HepG2 (cell line): ENCODE data around the gene MTFR1L. TPM values are rescaled to one million over a fixed set of nuclear protein-coding genes. Genes with fewer than 3 reads are reported as not detected.

Experiments used
- ATM ChIP-seq: fragments of 450-650 bp; IDR thresholded peaks from 2 replicates; pipeline ENCODE4 v1.7.1; 2017; ENCODE audit warnings: mild to moderate bottlenecking, borderline replicate concordance
- CCDC6 ChIP-seq: sonication (generic); formaldehyde crosslinking; IDR thresholded peaks from 2 replicates; pipeline ENCODE4 v1.8.1; 2022; ENCODE audit warnings: mild to moderate bottlenecking, missing genetic modification reagents, moderate library complexity
- FOXJ3 ChIP-seq: sonication (generic); formaldehyde crosslinking; IDR thresholded peaks from 2 replicates; pipeline ENCODE4 v1.4.0; 2020; ENCODE audit warnings: missing genetic modification reagents, mild to moderate bottlenecking, borderline replicate concordance
- HNRNPH1 ChIP-seq: fragments of 200-400 bp; formaldehyde crosslinking; optimal IDR thresholded peaks from 2 replicates; pipeline ENCODE3; 2017; ENCODE audit warnings: mild to moderate bottlenecking, low read depth, low read length
- JARID2 ChIP-seq: sonication (generic); formaldehyde crosslinking; IDR thresholded peaks from 2 replicates; pipeline ENCODE4 v1.8.1; 2023; ENCODE audit warnings: missing genetic modification reagents, inconsistent platforms; ENCODE audit not compliant: insufficient replicate concordance
- PHF5A ChIP-seq: IDR thresholded peaks from one replicate; pipeline ENCODE4 v1.6.1; 2018; ENCODE audit warnings: low read depth, missing genetic modification reagents; ENCODE audit not compliant: unreplicated experiment
- SNAI1 ChIP-seq: sonication (generic); formaldehyde crosslinking; IDR thresholded peaks from 2 replicates; pipeline ENCODE4 v1.5.0; 2020; ENCODE audit warnings: mild to moderate bottlenecking, missing genetic modification reagents, borderline replicate concordance
- ZNF253 ChIP-seq: sonication (generic); formaldehyde crosslinking; IDR thresholded peaks from 2 replicates; pipeline ENCODE4 v1.8.0; 2022; ENCODE audit warnings: mild to moderate bottlenecking, missing genetic modification reagents, borderline replicate concordance
- ZNF329 ChIP-seq: sonication (generic); formaldehyde crosslinking; IDR thresholded peaks from 2 replicates; pipeline ENCODE4 v1.9.0; 2021; ENCODE audit warnings: low read depth, mild to moderate bottlenecking, missing genetic modification reagents
- ZNF34 ChIP-seq: sonication (generic); formaldehyde crosslinking; IDR thresholded peaks from 2 replicates; pipeline ENCODE4 v1.4.0; 2020; ENCODE audit warnings: mild to moderate bottlenecking, missing genetic modification reagents, borderline replicate concordance
- polyA plus RNA-seq, 8 experiments: library from polyadenylated mRNA; depleted of rRNA in 3 of 8; stranded (reverse) in 7 of 8; unstranded in 1 of 8; fragments of >200 nt; fragmentation: Illumina TruSeq in 4 of 8; extraction: Trizol in 4 of 8; gene quantifications; 2 replicates each; pipeline versions ENCODE4 v1.2.1 to v1.2.3, GENCODE V29; 2011 to 2016; ENCODE audit warnings: low read depth in 4 of 8, missing spikeins in 1 of 8, mixed read lengths in 1 of 8; ENCODE audit not compliant: insufficient read depth in 1 of 8
- total RNA-seq, 5 experiments: library from RNA; depleted of rRNA; stranded (reverse); fragments of >200 nt; fragmentation: Illumina TruSeq; extraction: Trizol; gene quantifications; 2 replicates each; pipeline ENCODE4 v1.2.3, GENCODE V29; 2016; ENCODE audit warnings: low read depth in 1 of 5
- TF ChIP-seq, protein P1 (sequence below): IDR thresholded peaks from 2 replicates; pipeline ENCODE4 v1.6.1; 2016; ENCODE audit warnings: missing genetic modification reagents, missing compliant biosample characterization
- TF ChIP-seq, protein P2 (sequence below): sonication (generic); formaldehyde crosslinking; IDR thresholded peaks from 2 replicates; pipeline ENCODE4 v1.5.1; 2020; ENCODE audit warnings: missing genetic modification reagents, mild to moderate bottlenecking, borderline replicate concordance
- TF ChIP-seq, protein P3 (sequence below): IDR thresholded peaks from 2 replicates; pipeline ENCODE4 v1.6.1; 2016; ENCODE audit warnings: mild to moderate bottlenecking, missing biosample characterization, missing genetic modification reagents
- TF ChIP-seq, protein P4 (sequence below): sonication (generic); formaldehyde crosslinking; IDR thresholded peaks from 2 replicates; pipeline ENCODE4 v1.5.0; 2020; ENCODE audit warnings: missing genetic modification reagents
- TF ChIP-seq, protein P5 (sequence below): sonication (generic); formaldehyde crosslinking; IDR thresholded peaks from 2 replicates; pipeline ENCODE4 v1.4.0; 2020; ENCODE audit warnings: missing genetic modification reagents
- TF ChIP-seq, protein P6 (sequence below): sonication (generic); formaldehyde crosslinking; IDR thresholded peaks from 2 replicates; pipeline ENCODE4 v1.4.0; 2020; ENCODE audit warnings: mild to moderate bottlenecking, missing genetic modification reagents
- TF ChIP-seq, protein P7 (sequence below): sonication (generic); formaldehyde crosslinking; IDR thresholded peaks from 2 replicates; pipeline ENCODE4 v1.4.0; 2020; ENCODE audit warnings: missing genetic modification reagents, low read depth, mild to moderate bottlenecking, borderline replicate concordance
- TF ChIP-seq, protein P8 (sequence below): sonication (generic); formaldehyde crosslinking; IDR thresholded peaks from 2 replicates; pipeline ENCODE4 v1.8.1; 2023; ENCODE audit warnings: mild to moderate bottlenecking, missing genetic modification reagents, borderline replicate concordance

Gene MTFR1L
- total and polyA plus RNA-seq, 2 of the 13 experiments (the other 11 are each of a cell fraction or from before 2014, with no cell fraction given): 38.0 to 55.7 TPM

DNA sequence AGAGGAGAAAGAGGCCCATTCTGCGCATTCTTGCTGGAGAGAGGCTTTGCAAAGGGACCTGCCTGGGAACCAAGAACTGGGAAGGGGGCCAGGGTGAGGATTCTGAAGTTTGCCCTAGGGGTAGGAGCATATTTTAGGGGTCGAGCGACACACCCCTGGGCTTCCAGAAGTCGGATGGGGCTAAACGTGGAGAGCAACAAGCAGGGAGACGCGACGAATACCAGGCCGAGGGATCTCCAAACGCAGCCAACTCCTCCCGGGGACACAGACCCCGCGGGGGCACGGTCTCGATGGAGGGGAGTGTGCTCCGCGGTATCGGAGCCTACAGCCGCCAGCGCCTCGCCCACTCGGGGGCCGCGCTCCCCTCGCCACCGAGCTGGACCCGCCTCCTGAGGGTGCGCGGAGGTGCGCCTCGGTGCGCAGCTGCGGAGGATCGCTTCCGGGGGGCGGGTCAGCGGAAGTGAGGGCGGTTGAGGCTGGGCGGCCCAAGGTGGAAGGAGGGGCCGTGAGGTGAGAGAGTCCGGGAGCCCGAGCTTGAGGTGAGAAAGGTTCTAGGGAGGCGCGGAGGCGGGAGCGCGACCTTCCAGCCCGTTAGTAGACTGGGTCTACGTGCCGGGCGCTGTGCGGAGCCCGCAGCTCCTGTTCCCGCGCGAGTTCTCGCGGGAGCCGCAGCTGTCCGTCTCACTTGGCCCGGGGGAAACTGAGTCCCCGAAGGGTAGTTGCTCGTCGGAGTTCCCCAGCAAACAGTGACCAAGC lies at the start of gene MTFR1L (continued):
- TF ChIP-seq, protein P1, sequence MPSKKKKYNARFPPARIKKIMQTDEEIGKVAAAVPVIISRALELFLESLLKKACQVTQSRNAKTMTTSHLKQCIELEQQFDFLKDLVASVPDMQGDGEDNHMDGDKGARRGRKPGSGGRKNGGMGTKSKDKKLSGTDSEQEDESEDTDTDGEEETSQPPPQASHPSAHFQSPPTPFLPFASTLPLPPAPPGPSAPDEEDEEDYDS (CRISPR knock-in tag): peak; percentile 84
- no peak for TF ChIP-seq PHF5A (CRISPR knock-in tag)
- TF ChIP-seq SNAI1: peak; percentile 72; the same call in 1 of the 2 replicates
- TF ChIP-seq, protein P2, sequence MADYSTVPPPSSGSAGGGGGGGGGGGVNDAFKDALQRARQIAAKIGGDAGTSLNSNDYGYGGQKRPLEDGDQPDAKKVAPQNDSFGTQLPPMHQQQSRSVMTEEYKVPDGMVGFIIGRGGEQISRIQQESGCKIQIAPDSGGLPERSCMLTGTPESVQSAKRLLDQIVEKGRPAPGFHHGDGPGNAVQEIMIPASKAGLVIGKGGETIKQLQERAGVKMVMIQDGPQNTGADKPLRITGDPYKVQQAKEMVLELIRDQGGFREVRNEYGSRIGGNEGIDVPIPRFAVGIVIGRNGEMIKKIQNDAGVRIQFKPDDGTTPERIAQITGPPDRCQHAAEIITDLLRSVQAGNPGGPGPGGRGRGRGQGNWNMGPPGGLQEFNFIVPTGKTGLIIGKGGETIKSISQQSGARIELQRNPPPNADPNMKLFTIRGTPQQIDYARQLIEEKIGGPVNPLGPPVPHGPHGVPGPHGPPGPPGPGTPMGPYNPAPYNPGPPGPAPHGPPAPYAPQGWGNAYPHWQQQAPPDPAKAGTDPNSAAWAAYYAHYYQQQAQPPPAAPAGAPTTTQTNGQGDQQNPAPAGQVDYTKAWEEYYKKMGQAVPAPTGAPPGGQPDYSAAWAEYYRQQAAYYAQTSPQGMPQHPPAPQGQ (CRISPR knock-in tag): no peak
- TF ChIP-seq, protein P3, sequence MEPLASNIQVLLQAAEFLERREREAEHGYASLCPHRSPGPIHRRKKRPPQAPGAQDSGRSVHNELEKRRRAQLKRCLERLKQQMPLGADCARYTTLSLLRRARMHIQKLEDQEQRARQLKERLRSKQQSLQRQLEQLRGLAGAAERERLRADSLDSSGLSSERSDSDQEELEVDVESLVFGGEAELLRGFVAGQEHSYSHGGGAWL (CRISPR knock-in tag): peak; percentile 15; the same call in 1 of the 2 replicates
- TF ChIP-seq, protein P4, sequence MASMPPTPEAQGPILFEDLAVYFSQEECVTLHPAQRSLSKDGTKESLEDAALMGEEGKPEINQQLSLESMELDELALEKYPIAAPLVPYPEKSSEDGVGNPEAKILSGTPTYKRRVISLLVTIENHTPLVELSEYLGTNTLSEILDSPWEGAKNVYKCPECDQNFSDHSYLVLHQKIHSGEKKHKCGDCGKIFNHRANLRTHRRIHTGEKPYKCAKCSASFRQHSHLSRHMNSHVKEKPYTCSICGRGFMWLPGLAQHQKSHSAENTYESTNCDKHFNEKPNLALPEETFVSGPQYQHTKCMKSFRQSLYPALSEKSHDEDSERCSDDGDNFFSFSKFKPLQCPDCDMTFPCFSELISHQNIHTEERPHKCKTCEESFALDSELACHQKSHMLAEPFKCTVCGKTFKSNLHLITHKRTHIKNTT (CRISPR knock-in tag): no peak
- TF ChIP-seq, protein P5, sequence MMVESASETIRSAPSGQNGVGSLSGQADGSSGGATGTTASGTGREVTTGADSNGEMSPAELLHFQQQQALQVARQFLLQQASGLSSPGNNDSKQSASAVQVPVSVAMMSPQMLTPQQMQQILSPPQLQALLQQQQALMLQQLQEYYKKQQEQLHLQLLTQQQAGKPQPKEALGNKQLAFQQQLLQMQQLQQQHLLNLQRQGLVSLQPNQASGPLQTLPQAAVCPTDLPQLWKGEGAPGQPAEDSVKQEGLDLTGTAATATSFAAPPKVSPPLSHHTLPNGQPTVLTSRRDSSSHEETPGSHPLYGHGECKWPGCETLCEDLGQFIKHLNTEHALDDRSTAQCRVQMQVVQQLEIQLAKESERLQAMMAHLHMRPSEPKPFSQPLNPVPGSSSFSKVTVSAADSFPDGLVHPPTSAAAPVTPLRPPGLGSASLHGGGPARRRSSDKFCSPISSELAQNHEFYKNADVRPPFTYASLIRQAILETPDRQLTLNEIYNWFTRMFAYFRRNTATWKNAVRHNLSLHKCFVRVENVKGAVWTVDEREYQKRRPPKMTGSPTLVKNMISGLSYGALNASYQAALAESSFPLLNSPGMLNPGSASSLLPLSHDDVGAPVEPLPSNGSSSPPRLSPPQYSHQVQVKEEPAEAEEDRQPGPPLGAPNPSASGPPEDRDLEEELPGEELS (CRISPR knock-in tag): no peak
- TF ChIP-seq ZNF329 (CRISPR knock-in tag): no peak; the same call in 1 of the 2 replicates
- no peak for TF ChIP-seq HNRNPH1
- no peak for TF ChIP-seq FOXJ3 (CRISPR knock-in tag)
- TF ChIP-seq, protein P6, sequence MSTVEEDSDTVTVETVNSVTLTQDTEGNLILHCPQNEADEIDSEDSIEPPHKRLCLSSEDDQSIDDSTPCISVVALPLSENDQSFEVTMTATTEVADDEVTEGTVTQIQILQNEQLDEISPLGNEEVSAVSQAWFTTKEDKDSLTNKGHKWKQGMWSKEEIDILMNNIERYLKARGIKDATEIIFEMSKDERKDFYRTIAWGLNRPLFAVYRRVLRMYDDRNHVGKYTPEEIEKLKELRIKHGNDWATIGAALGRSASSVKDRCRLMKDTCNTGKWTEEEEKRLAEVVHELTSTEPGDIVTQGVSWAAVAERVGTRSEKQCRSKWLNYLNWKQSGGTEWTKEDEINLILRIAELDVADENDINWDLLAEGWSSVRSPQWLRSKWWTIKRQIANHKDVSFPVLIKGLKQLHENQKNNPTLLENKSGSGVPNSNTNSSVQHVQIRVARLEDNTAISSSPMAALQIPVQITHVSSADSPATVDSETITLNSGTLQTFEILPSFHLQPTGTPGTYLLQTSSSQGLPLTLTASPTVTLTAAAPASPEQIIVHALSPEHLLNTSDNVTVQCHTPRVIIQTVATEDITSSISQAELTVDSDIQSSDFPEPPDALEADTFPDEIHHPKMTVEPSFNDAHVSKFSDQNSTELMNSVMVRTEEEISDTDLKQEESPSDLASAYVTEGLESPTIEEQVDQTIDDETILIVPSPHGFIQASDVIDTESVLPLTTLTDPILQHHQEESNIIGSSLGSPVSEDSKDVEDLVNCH (CRISPR knock-in tag): peak; percentile 22; the same call in 1 of the 2 replicates
- TF ChIP-seq, protein P7, sequence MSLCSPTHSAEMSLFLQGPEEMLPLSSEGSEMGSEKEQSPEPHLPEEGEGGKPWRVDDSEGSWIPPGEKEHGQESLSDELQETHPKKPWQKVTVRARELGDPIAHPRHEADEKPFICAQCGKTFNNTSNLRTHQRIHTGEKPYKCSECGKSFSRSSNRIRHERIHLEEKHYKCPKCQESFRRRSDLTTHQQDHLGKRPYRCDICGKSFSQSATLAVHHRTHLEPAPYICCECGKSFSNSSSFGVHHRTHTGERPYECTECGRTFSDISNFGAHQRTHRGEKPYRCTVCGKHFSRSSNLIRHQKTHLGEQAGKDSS (CRISPR knock-in tag): peak; percentile 67; the same call in 1 of the 2 replicates
- TF ChIP-seq CCDC6 (CRISPR knock-in tag): peak; percentile 71; the same call in 1 of the 2 replicates
- no peak for TF ChIP-seq ATM
- TF ChIP-seq ZNF34 (CRISPR knock-in tag): no peak
- no peak for TF ChIP-seq JARID2 (CRISPR knock-in tag)
- TF ChIP-seq, protein P8, sequence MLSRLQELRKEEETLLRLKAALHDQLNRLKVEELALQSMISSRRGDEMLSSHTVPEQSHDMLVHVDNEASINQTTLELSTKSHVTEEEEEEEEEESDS (CRISPR knock-in tag): 0 out of 2 replicates have a peak, but pooled peaks have one; percentile 42
- no peak for TF ChIP-seq ZNF253 (CRISPR knock-in tag)
